Measurements from ENCODE around the gene WFDC6. TPM values are rescaled to one million over a fixed set of nuclear protein-coding genes. Genes with fewer than 3 reads are reported as not detected.

WFDC6 gene
- total RNA-seq, 1 donor from 2014 or later: not detected

DNA sequence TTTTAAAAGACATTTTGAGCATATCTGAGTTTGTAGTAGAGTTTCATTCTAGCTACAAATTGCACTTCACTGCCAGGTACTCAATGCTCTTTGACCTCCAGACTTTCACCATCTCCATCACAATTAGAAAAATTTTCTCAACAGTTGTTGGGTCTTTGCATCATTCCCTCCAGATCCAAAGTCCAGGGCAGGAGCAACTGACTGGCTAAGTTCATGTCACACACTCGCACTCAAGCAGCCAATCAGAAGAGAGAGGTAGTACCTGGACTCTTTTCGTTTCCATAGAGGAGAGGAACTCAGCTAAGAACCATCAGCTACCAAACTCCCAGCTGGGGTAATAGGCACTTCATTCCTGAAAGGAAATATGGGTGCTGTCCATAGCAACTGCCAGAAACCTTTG is 32.9 kb downstream of the WFDC6 start:
- Histone ChIP-seq H3K36me3 (no peaks in the 10 kb centered on the region), H3K27me3 (ENCODE audit: low read depth) (peaks cover 30% of the 10 kb centered on the region), H3K27ac (replicated peaks) (no peak overlapping the region), H3K9me3 (replicated peaks) (no peaks in the 10 kb centered on the region), H3K4me3 (no peak overlapping the region), H3K4me1 (peaks cover 14% of the 10 kb centered on the region)
- intact Hi-C loops (cut with micrococcal nuclease): no loop called here
- DNase-seq: no peak
- no peak for TF ChIP-seq CTCF (IDR thresholded peaks at IDR 0.05; ENCODE audit: borderline replicate concordance)

GRCh38 chr20:45503403-45503802 is 35.9 kb downstream of the WFDC6 start:
- intact Hi-C loops (cut with micrococcal nuclease): no loop called here
- H3K9me3 ChIP-seq (replicated peaks): no peaks in the 10 kb centered on the region
- H3K4me3 ChIP-seq: no peak overlapping the region
- H3K4me1 ChIP-seq: peaks cover 16% of the 10 kb centered on the region
- H3K36me3 ChIP-seq: no peaks in the 10 kb centered on the region
- H3K27ac ChIP-seq (replicated peaks): no peak overlapping the region
- peaks cover 52% of the 10 kb centered on the region for H3K27me3 ChIP-seq (ENCODE audit: low read depth)
- TF ChIP-seq CTCF (IDR thresholded peaks at IDR 0.05; ENCODE audit: borderline replicate concordance): no peak
- DNase-seq: no peak

GRCh38 chr20:45502561-45502960 is 36.7 kb downstream of the WFDC6 start:
- Histone ChIP-seq H3K27ac (replicated peaks) (no peak overlapping the region), H3K4me1 (peaks cover 16% of the 10 kb centered on the region)
- TF ChIP-seq CTCF (IDR thresholded peaks at IDR 0.05; ENCODE audit: borderline replicate concordance): no peak

DNA sequence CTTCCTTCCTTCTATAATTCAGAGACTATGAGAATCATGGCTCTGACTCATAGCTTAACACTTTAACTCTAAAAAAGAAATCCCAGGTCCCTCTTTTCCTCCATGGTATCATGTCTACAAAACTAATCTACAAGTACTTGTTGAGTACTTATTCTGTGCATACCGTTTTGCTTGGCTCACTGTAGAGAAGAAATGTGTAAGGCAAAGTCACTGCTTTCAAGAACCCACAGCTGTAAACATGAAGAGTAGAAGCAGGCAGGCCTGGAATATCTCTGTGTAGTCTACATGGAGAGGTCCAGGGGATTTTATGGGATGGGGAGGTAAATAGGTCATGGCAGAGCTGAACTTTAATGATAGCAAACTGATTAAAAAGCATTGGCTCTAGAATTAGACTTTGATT is 37.7 kb downstream of the WFDC6 start:
- intact Hi-C loops (cut with micrococcal nuclease): no loop called here
- peaks cover 16% of the 10 kb centered on the region for H3K4me1 ChIP-seq
- H3K36me3 ChIP-seq: no peaks in the 10 kb centered on the region
- no peak overlapping the region for H3K27ac ChIP-seq (replicated peaks)
- no peaks in the 10 kb centered on the region for H3K9me3 ChIP-seq (replicated peaks)
- peaks cover 64% of the 10 kb centered on the region for H3K27me3 ChIP-seq (ENCODE audit: low read depth)
- H3K4me3 ChIP-seq: no peak overlapping the region
- DNase-seq: no peak
- no peak for TF ChIP-seq CTCF (IDR thresholded peaks at IDR 0.05; ENCODE audit: borderline replicate concordance)

More at GRCh38 chr20:45502561-45502960, 36.7 kb downstream of the WFDC6 start:
- no peak for DNase-seq
- intact Hi-C loops (cut with micrococcal nuclease): no loop called here
- H3K9me3 ChIP-seq (replicated peaks): no peaks in the 10 kb centered on the region
- no peaks in the 10 kb centered on the region for H3K36me3 ChIP-seq
- peaks cover 55% of the 10 kb centered on the region for H3K27me3 ChIP-seq (ENCODE audit: low read depth)
- H3K4me3 ChIP-seq: no peak overlapping the region

GRCh38 chr20:45500022-45500421 is 39.3 kb downstream of the WFDC6 start:
- no peaks in the 10 kb centered on the region for H3K9me3 ChIP-seq (replicated peaks)
- H3K36me3 ChIP-seq: no peaks in the 10 kb centered on the region
- no peak for DNase-seq
- TF ChIP-seq CTCF (IDR thresholded peaks at IDR 0.05; ENCODE audit: borderline replicate concordance): no peak
- H3K27me3 ChIP-seq (ENCODE audit: low read depth): peaks cover 65% of the 10 kb centered on the region
- no peak overlapping the region for H3K27ac ChIP-seq (replicated peaks)
- H3K4me1 ChIP-seq: peaks cover 16% of the 10 kb centered on the region
- H3K4me3 ChIP-seq: no peak overlapping the region
- intact Hi-C loops (cut with micrococcal nuclease): no loop called here
